ENCODE measurements around the gene INPP5A. TPM values are rescaled to one million over a fixed set of nuclear protein-coding genes. Genes with fewer than 3 reads are reported as not detected.

The INPP5A gene
- total RNA-seq, 4 donors from 2014 or later = 34.8 to 80.8 (median 52.8) TPM

DNA sequence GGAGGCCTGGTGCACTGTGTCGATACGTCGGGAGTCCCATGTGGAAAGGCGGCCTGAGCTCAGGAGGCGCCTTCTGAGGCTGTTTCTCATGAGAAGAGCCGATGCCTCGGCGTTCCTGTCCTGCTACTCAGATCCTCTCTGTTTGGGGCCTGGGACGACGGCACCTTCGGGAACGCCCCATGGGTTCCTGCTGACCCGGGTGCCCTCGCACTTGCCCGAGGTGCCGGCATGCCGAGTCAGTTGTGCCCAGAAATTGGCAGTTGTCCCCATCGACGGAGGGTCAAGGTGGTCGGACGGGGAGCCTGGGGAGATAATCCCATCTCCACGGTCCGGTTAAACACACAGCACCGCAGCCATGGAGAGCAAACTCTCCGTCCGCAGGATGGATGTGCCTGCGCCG lies 215.4 kb downstream of the INPP5A start:
- WGBS, 2 donors (ENCODE audit: low coverage in 1 of 2) = 80 to 95% methylated on average over 1 to 28 of the region's 28 CpGs
- TF ChIP-seq POLR2A (IDR thresholded peaks at IDR 0.05) (no peak), POLR2AphosphoS5 (IDR thresholded peaks at IDR 0.05) (no peak), EP300 (IDR thresholded peaks at IDR 0.05; ENCODE audit: low read depth) (no peak)
- TF ChIP-seq, protein P1, sequence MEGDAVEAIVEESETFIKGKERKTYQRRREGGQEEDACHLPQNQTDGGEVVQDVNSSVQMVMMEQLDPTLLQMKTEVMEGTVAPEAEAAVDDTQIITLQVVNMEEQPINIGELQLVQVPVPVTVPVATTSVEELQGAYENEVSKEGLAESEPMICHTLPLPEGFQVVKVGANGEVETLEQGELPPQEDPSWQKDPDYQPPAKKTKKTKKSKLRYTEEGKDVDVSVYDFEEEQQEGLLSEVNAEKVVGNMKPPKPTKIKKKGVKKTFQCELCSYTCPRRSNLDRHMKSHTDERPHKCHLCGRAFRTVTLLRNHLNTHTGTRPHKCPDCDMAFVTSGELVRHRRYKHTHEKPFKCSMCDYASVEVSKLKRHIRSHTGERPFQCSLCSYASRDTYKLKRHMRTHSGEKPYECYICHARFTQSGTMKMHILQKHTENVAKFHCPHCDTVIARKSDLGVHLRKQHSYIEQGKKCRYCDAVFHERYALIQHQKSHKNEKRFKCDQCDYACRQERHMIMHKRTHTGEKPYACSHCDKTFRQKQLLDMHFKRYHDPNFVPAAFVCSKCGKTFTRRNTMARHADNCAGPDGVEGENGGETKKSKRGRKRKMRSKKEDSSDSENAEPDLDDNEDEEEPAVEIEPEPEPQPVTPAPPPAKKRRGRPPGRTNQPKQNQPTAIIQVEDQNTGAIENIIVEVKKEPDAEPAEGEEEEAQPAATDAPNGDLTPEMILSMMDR (IDR thresholded peaks at IDR 0.05) = no peak

DNA sequence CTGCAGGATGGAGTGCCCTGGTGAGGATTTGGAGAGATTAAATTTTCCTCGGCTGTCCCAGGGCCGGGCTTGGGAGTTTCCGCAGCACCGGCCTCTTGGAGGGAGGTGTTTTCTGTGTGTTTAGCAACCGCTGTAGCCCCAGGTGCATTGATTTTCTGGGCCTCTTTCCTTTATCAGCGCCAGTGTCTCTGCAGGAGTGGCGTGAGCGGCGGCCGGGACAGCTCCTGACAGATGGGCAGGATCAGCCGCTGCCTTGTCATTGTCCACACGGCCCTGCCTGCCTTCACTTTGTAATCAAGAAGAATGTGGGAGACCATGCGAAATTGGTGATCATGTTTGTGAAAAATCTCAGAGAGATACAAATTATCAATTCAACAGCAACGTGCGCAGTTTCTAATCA lies 216.0 kb downstream of the INPP5A start:
- H3K36me3 ChIP-seq = no peaks in the 10 kb centered on the region
- no peak overlapping the region for H3K27ac ChIP-seq
- 94 to 100% methylated on average over 2 to 15 of the region's 15 CpGs for WGBS, 2 donors (ENCODE audit: low coverage in 1 of 2)
- peaks cover 0 to 3% (median 0%) of the 10 kb centered on the region in 4 donors for H3K4me1 ChIP-seq
- H3K27me3 ChIP-seq = no peaks in the 10 kb centered on the region
- DNase-seq = no peak
- no peak overlapping the region for H3K4me3 ChIP-seq
- intact Hi-C loops (cut with DNase I; ENCODE audit: low total_unique reads) (no loop called here), in situ Hi-C loops (cut with MboI; ENCODE audit: low pct_ligation_motif_present in 1 of 4, low pct_unique_long_range_greater_than_20kb in 1 of 4, low sequenced_read_pairs in 3 of 4) (no loop called here)
- no peaks in the 10 kb centered on the region for H3K9me3 ChIP-seq
- no peak for TF ChIP-seq POLR2AphosphoS5 (IDR thresholded peaks at IDR 0.05)
- no peak for TF ChIP-seq POLR2A (IDR thresholded peaks at IDR 0.05)
- TF ChIP-seq, protein P1 (IDR thresholded peaks at IDR 0.05) = no peak
- TF ChIP-seq EP300 (IDR thresholded peaks at IDR 0.05; ENCODE audit: low read depth) = no peak

More for the DNA sequence above, 215.4 kb downstream of the INPP5A start:
- in situ Hi-C loops (cut with MboI; ENCODE audit: low pct_ligation_motif_present in 1 of 4, low pct_unique_long_range_greater_than_20kb in 1 of 4, low sequenced_read_pairs in 3 of 4) (no loop called here), intact Hi-C loops (cut with DNase I; ENCODE audit: low total_unique reads) (no loop called here)
- H3K9me3 ChIP-seq = no peaks in the 10 kb centered on the region
- no peak overlapping the region for H3K4me3 ChIP-seq
- no peaks in the 10 kb centered on the region for H3K27me3 ChIP-seq
- no peaks in the 10 kb centered on the region for H3K36me3 ChIP-seq
- DNase-seq = no peak
- peaks cover 0 to 3% (median 0%) of the 10 kb centered on the region in 4 donors for H3K4me1 ChIP-seq
- no peak overlapping the region for H3K27ac ChIP-seq

DNA sequence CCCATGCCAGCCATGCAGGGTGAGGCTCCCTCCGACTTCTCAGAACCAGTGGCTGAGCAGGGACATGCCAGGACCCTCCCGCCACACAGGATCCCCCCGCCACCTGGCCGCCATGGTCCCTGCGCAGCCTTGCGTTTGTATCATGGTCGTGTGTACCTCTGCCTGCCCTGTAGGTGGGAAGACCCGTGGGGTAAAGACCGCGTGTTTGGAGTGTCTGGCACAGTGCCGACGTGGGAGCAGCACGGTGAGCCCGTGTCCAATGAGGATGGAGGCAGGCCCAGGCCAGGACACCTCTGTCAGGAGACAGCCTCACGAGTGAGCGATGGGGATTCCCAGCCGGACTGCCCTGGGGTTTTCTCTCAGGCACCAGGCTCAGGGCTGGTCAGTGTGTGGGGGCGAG lies 216.5 kb downstream of the INPP5A start:
- DNase-seq = no peak
- WGBS, 2 donors (ENCODE audit: low coverage in 1 of 2) = 91% methylated on average over 17 of the region's 18 CpGs; no CpG with 5 or more reads in 1 of the 2 donors
- Histone ChIP-seq H3K27me3 (no peaks in the 10 kb centered on the region), H3K36me3 (no peaks in the 10 kb centered on the region), H3K4me1 (peaks cover 0 to 3% (median 0%) of the 10 kb centered on the region in 4 donors), H3K27ac (no peak overlapping the region), H3K9me3 (no peaks in the 10 kb centered on the region), H3K4me3 (no peak overlapping the region)
- TF ChIP-seq EP300 (IDR thresholded peaks at IDR 0.05; ENCODE audit: low read depth) = no peak
- TF ChIP-seq, protein P1 (IDR thresholded peaks at IDR 0.05) = no peak
- no peak for TF ChIP-seq POLR2A (IDR thresholded peaks at IDR 0.05)
- no peak for TF ChIP-seq POLR2AphosphoS5 (IDR thresholded peaks at IDR 0.05)
- in situ Hi-C loops (cut with MboI; ENCODE audit: low pct_ligation_motif_present in 1 of 4, low pct_unique_long_range_greater_than_20kb in 1 of 4, low sequenced_read_pairs in 3 of 4) (no loop called here), intact Hi-C loops (cut with DNase I; ENCODE audit: low total_unique reads) (no loop called here)

DNA sequence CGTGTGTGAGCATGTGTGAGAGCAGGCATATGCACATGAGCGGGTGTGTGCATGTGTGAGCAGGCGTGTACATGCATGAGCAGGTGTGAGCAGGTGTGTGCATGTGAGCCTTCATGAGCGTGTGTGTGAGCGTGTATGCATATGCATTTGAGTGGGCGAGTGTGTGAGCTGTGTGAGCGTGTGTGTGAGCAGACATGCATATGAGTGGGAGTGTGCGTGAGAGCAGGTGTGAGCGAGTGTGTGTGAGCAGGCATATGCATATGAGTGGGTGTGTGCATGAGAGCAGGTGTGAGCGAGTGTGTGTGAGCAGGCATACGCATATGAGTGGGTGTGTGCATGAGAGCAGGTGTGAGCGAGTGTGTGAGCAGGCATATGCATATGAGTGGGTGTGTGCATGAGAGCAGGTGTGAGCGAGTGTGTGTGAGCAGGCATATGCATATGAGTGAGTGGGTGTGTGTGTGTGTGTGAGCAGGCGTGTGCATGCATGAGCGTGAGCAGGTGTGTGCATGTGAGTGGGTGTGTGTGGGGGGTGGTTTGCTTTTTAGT lies 217.7 kb downstream of the INPP5A start:
- peaks cover 0 to 3% (median 0%) of the 10 kb centered on the region in 4 donors for H3K4me1 ChIP-seq
- TF ChIP-seq POLR2AphosphoS5 (IDR thresholded peaks at IDR 0.05) (no peak), EP300 (IDR thresholded peaks at IDR 0.05; ENCODE audit: low read depth) (no peak), POLR2A (IDR thresholded peaks at IDR 0.05) (no peak)
- TF ChIP-seq, protein P1 (IDR thresholded peaks at IDR 0.05) = no peak
- WGBS, 2 donors (ENCODE audit: low coverage in 1 of 2) = 92 to 97% methylated on average over 11 to 15 of the region's 15 CpGs
- H3K36me3 ChIP-seq = no peaks in the 10 kb centered on the region
- intact Hi-C loops (cut with DNase I; ENCODE audit: low total_unique reads) (no loop called here), in situ Hi-C loops (cut with MboI; ENCODE audit: low pct_ligation_motif_present in 1 of 4, low pct_unique_long_range_greater_than_20kb in 1 of 4, low sequenced_read_pairs in 3 of 4) (no loop called here)
- no peaks in the 10 kb centered on the region for H3K9me3 ChIP-seq
- DNase-seq = no peak
- no peak overlapping the region for H3K27ac ChIP-seq
- no peak overlapping the region for H3K4me3 ChIP-seq
- H3K27me3 ChIP-seq = no peaks in the 10 kb centered on the region

Measured in transverse colon (tissue), 4 donors.